NCI-H128 (cell line): ENCODE data around the gene LDB3.

ENCODE experiments used
- DNase-seq: peaks from one replicate; lab custom pipeline; 2025; ENCODE audit not compliant: unreplicated experiment; lab: John Stamatoyannopoulos, UW

LDB3 gene

GRCh38 chr10:86664341-86665217 lies 3.7 kb upstream of the LDB3 start:
- DNase-seq, result no peak

GRCh38 chr10:86665218-86665607 lies 3.1 kb upstream of the LDB3 start:
- DNase-seq, result no peak

GRCh38 chr10:86665868-86666267 lies 2.4 kb upstream of the LDB3 start:
- DNase-seq, result no peak

GRCh38 chr10:86666538-86666937 lies 1.8 kb upstream of the LDB3 start:
- no peak for DNase-seq

GRCh38 chr10:86667421-86668181 lies 710 bp upstream of the LDB3 start:
- no peak for DNase-seq

- DNase-seq, result no peak
These were observed 2.0 kb downstream of the LDB3 start for GRCh38 chr10:86670290-86670811.

- no peak for DNase-seq
These were observed 2.6 kb downstream of the LDB3 start for GRCh38 chr10:86670876-86671275.

GRCh38 chr10:86671419-86671818 lies 3.1 kb downstream of the LDB3 start:
- no peak for DNase-seq

- DNase-seq, result no peak
These were observed 3.8 kb downstream of the LDB3 start for GRCh38 chr10:86671985-86672710.

GRCh38 chr10:86673216-86673826 lies 5.0 kb downstream of the LDB3 start:
- DNase-seq, result no peak

GRCh38 chr10:86673827-86674581 lies 5.7 kb downstream of the LDB3 start:
- DNase-seq, result no peak

GRCh38 chr10:86674912-86675311 lies 6.6 kb downstream of the LDB3 start:
- no peak for DNase-seq

- DNase-seq, result no peak
These were observed 9.1 kb downstream of the LDB3 start for GRCh38 chr10:86677374-86677773.

- DNase-seq, result no peak
These were observed 10.9 kb downstream of the LDB3 start for GRCh38 chr10:86678999-86679792.

GRCh38 chr10:86681047-86681446 lies 12.7 kb downstream of the LDB3 start:
- DNase-seq, result no peak

GRCh38 chr10:86681722-86682386 lies 13.5 kb downstream of the LDB3 start:
- DNase-seq, result no peak

- DNase-seq, result no peak
These were observed 14.4 kb downstream of the LDB3 start for GRCh38 chr10:86682675-86683074.

- no peak for DNase-seq
These were observed 16.2 kb downstream of the LDB3 start for GRCh38 chr10:86684331-86685097.
